Endodermal cell (in vitro differentiated cells): ENCODE measurements around the gene EML1. TPM values are rescaled to one million over a fixed set of nuclear protein-coding genes. Genes with fewer than 3 reads are reported as not detected.
A peak's percentile ranks its signal among the peaks of the same experiment; 100 is the strongest.

Experiments used
- DNase-seq: peaks from one replicate; pipeline ENCODE4 v3.0.0-alpha.2; 2017
- H3K27ac ChIP-seq: 2 replicates; pipeline ENCODE4 v1.5.1; 2013; ENCODE audit warnings: mild to moderate bottlenecking, low read depth, low read length, moderate library complexity
- H3K27me3 ChIP-seq: 2 replicates; pipeline ENCODE4 v1.6.1; 2013; ENCODE audit warnings: mild to moderate bottlenecking, low read length, moderate library complexity; ENCODE audit not compliant: insufficient read depth, control insufficient read depth, poor library complexity, severe bottlenecking
- H3K36me3 ChIP-seq: 2 replicates; pipeline ENCODE4 v1.7.0; 2013; ENCODE audit warnings: mild to moderate bottlenecking, low read length, moderate library complexity; ENCODE audit not compliant: control insufficient read depth, insufficient read depth
- H3K4me1 ChIP-seq: one replicate; pipeline ENCODE4 v1.7.0; 2013; ENCODE audit warnings: low read length; ENCODE audit not compliant: control insufficient read depth, insufficient read depth
- H3K4me3 ChIP-seq: 2 replicates; pipeline ENCODE4 v1.5.1; 2013; ENCODE audit warnings: mild to moderate bottlenecking, low read length, moderate library complexity
- H3K9ac ChIP-seq: 2 replicates; pipeline ENCODE4 v1.6.1; 2013; ENCODE audit warnings: mild to moderate bottlenecking, low read length, moderate library complexity; ENCODE audit not compliant: poor library complexity, severe bottlenecking; ENCODE audit errors: extremely low read depth
- H3K9me3 ChIP-seq: 2 replicates; pipeline ENCODE4 v1.6.1; 2013; ENCODE audit warnings: mild to moderate bottlenecking, low read length, moderate library complexity; ENCODE audit not compliant: control insufficient read depth
- H3K27ac Mint-ChIP-seq: 2 replicates; pipeline ENCODE4 v1.8.0; 2020; ENCODE audit warnings: mixed read lengths
- H3K27me3 Mint-ChIP-seq: 2 replicates; pipeline ENCODE4 v1.8.0; 2021; ENCODE audit warnings: mild to moderate bottlenecking, mixed read lengths; ENCODE audit not compliant: insufficient read depth
- H3K36me3 Mint-ChIP-seq: 2 replicates; pipeline ENCODE4 v1.8.0; 2020; ENCODE audit warnings: low read depth, mixed read lengths
- H3K4me1 Mint-ChIP-seq: 2 replicates; pipeline ENCODE4 v1.8.0; 2020; ENCODE audit warnings: mixed read lengths
- H3K4me3 Mint-ChIP-seq: 2 replicates; pipeline ENCODE4 v1.8.0; 2020; ENCODE audit warnings: mild to moderate bottlenecking, moderate library complexity, mixed read lengths
- H3K9me3 Mint-ChIP-seq: 2 replicates; pipeline ENCODE4 v1.8.0; 2020; ENCODE audit warnings: mild to moderate bottlenecking, mixed read lengths
- CTCF ChIP-seq: fragments of 200-600 bp; sonication (generic); conservative IDR thresholded peaks from 2 replicates; pipeline ENCODE4 v1.5.0; 2021; ENCODE audit warnings: antibody characterized with exemption, mild to moderate bottlenecking
- WGBS, 2 experiments: methylation state at CpG; one replicate each; pipeline versions ENCODE4 v1.1.5 to v1.1.7; 2013; ENCODE audit warnings: missing lambda C conversion rate in 2 of 2, mixed read lengths in 1 of 2; ENCODE audit not compliant: insufficient coverage in 1 of 2, insufficient read length in 1 of 2; 5-methylcytosine and 5-hydroxymethylcytosine counted together
- total RNA-seq, 2 donors: library from RNA; stranded (reverse); fragmentation: NEBNext Ultra II Directional in 1 of 2; extraction: Animal tissue kit (Norgen Biotek cat#: 25700) in 1 of 2; gene quantifications; 2 replicates in 1 of 2; 3 replicates in 1 of 2; pipeline ENCODE4 v1.2.1, GENCODE V29; 2021

Gene EML1
- total RNA-seq, 2 donors from 2014 or later: 25.0 to 31.4 TPM

DNA sequence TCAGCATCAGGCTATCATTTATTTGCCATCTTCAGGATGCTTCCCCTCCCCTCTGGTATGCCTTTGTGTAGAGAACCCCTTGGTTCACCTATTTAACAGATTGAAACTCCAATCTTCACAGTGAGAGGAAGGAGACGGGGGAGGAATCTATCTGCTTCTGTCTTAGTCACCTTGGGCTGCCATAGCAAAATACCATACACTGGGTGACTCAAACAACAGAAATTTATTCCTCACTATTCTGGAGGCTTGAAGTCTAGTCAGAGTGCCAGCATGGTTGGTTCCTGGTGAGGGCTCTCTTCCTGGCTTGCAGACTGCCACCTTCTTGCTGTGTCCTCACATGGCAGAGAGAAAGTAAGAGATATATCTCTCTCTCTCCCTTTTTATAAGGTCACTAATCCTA is 13.5 kb upstream of the EML1 start:
- Histone ChIP-seq H3K27ac (no peak overlapping the region), H3K36me3 (no peaks in the 10 kb centered on the region), H3K4me3 (no peak overlapping the region), H3K4me1 (peaks cover 3% of the 10 kb centered on the region), H3K9me3 (peaks cover 26% of the 10 kb centered on the region), H3K27me3 (peaks cover 6% of the 10 kb centered on the region), H3K9ac (no peak overlapping the region)
- peaks cover 45% of the 10 kb centered on the region for H3K27me3 Mint-ChIP-seq
- WGBS, 2 experiments: 90% methylated on average over 1 of the region's 1 CpG; no CpG with 5 or more reads in 1 of the 2 experiments
- peaks cover 2% of the 10 kb centered on the region for H3K36me3 Mint-ChIP-seq
- TF ChIP-seq CTCF: no peak
- no peak overlapping the region for H3K4me3 Mint-ChIP-seq
- H3K27ac Mint-ChIP-seq: no peak overlapping the region
- peaks cover 10% of the 10 kb centered on the region for H3K9me3 Mint-ChIP-seq
- DNase-seq: peak; percentile 29
- peaks cover 12% of the 10 kb centered on the region for H3K4me1 Mint-ChIP-seq

DNA sequence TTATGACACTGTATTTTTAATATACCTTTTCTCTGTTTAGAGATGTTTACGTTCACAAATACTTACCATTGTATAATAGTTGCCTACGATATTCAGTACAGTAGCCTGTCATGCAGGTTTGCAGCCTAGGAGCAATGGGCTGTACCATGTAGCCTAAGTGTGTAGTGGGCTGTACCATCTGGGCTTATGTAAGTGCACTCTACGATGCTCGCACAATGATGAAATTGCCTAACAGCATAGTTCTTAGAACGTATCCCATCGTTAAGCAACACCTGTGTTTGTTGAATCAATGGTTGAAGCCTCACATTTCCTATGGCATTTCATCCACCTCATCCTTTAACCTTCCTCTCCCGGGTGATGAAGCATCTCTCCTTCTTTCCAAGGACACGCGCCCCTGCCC is 12.5 kb upstream of the EML1 start:
- Mint-ChIP-seq H3K9me3 (peaks cover 10% of the 10 kb centered on the region), H3K27ac (no peak overlapping the region), H3K36me3 (peaks cover 2% of the 10 kb centered on the region), H3K4me3 (no peak overlapping the region), H3K4me1 (peaks cover 18% of the 10 kb centered on the region), H3K27me3 (peaks cover 43% of the 10 kb centered on the region)
- peak; percentile 5 for DNase-seq
- Histone ChIP-seq H3K4me1 (peaks cover 7% of the 10 kb centered on the region), H3K27me3 (peaks cover 6% of the 10 kb centered on the region), H3K9ac (no peak overlapping the region), H3K9me3 (peaks cover 26% of the 10 kb centered on the region), H3K36me3 (no peaks in the 10 kb centered on the region), H3K4me3 (no peak overlapping the region), H3K27ac (no peak overlapping the region)
- TF ChIP-seq CTCF: no peak
- WGBS, 2 experiments: 90% methylated on average over 9 of the region's 9 CpGs

- TF ChIP-seq CTCF: no peak
- peaks cover 21% of the 10 kb centered on the region for H3K4me1 Mint-ChIP-seq
- H3K27ac ChIP-seq: no peak overlapping the region
- DNase-seq: peak; percentile 38
- H3K9me3 Mint-ChIP-seq: peaks cover 10% of the 10 kb centered on the region
- H3K36me3 Mint-ChIP-seq: peaks cover 2% of the 10 kb centered on the region
- H3K36me3 ChIP-seq: no peaks in the 10 kb centered on the region
- H3K27ac Mint-ChIP-seq: no peak overlapping the region
- peaks cover 6% of the 10 kb centered on the region for H3K27me3 ChIP-seq
- H3K4me1 ChIP-seq: peaks cover 7% of the 10 kb centered on the region
- H3K4me3 ChIP-seq: no peak overlapping the region
- no peak overlapping the region for H3K4me3 Mint-ChIP-seq
- peaks cover 46% of the 10 kb centered on the region for H3K27me3 Mint-ChIP-seq
- peaks cover 26% of the 10 kb centered on the region for H3K9me3 ChIP-seq
- H3K9ac ChIP-seq: no peak overlapping the region
- WGBS, 2 experiments: 92% methylated on average over 6 of the region's 6 CpGs; no CpG with 5 or more reads in 1 of the 2 experiments
Observed at GRCh38 chr14:99781091-99781490, 12.1 kb upstream of the EML1 start.
